PC-9 (cell line): ENCODE measurements around the gene ZNF595. TPM values are rescaled to one million over a fixed set of nuclear protein-coding genes. Genes with fewer than 3 reads are reported as not detected.
"Not testable (repeated sequence)": the region's sequence is repeated elsewhere in the genome, so short reads cannot be mapped to it uniquely, and the experiment has no call there.

Experiments
- BruUV-seq: library from RNA; stranded (reverse); fragments of 400-500 nt; replicated peaks from 2 replicates; lab custom pipeline; 2021; lab: Mats Ljungman, UMichigan
- CTCF ChIA-PET: fragments of 300-600 bp; sonication (Branson Sonifier 250); formaldehyde crosslinking; loops from one replicate; lab custom pipeline; 2022; ENCODE audit warnings: antibody characterized with exemption; lab: Charles Lee
- POLR2A ChIA-PET: fragments of 300-600 bp; sonication (Branson Sonifier 250); formaldehyde crosslinking; loops from one replicate; lab custom pipeline; 2022; ENCODE audit warnings: antibody characterized with exemption; ENCODE audit not compliant: unreplicated experiment; lab: Charles Lee
- DNase-seq, 2 experiments: peaks; one replicate each; pipeline versions ENCODE4 v3.0.0 to v3.0.0-alpha.2; 2015 to 2022; ENCODE audit warnings: mixed read lengths in 1 of 2
- H2AFZ ChIP-seq: fragments of 200-600 bp; sonication (generic); 2 replicates; pipeline ENCODE4 v1.8.1; 2017; ENCODE audit warnings: antibody characterized with exemption
- H3F3A ChIP-seq: fragments of 200-600 bp; sonication (generic); 2 replicates; pipeline ENCODE4 v1.8.1; 2017; ENCODE audit warnings: antibody characterized with exemption, mild to moderate bottlenecking, low read depth; ENCODE audit not compliant: insufficient read depth
- H3K27ac ChIP-seq: fragments of 200-600 bp; sonication (generic); 2 replicates; pipeline ENCODE4 v1.6.1; 2016; ENCODE audit warnings: mixed run types
- H3K27me3 ChIP-seq: fragments of 200-600 bp; sonication (generic); 2 replicates; pipeline ENCODE4 v1.6.1; 2016; ENCODE audit warnings: low read depth, mixed run types; ENCODE audit not compliant: insufficient read depth
- H3K36me3 ChIP-seq: fragments of 200-600 bp; sonication (generic); 2 replicates; pipeline ENCODE4 v1.6.1; 2016; ENCODE audit warnings: low read depth, mixed run types
- H3K4me1 ChIP-seq: fragments of 200-600 bp; sonication (generic); replicated peaks from 2 replicates; pipeline ENCODE4 v1.6.1; 2016; ENCODE audit warnings: mixed run types; ENCODE audit not compliant: insufficient read depth
- H3K4me2 ChIP-seq: fragments of 200-600 bp; sonication (generic); 2 replicates; pipeline ENCODE4 v1.6.1; 2017; ENCODE audit warnings: mixed run types
- H3K4me3 ChIP-seq: fragments of 200-600 bp; sonication (generic); 2 replicates; pipeline ENCODE4 v1.6.1; 2016; ENCODE audit warnings: mixed run types
- H3K79me2 ChIP-seq: fragments of 200-600 bp; sonication (generic); 2 replicates; pipeline ENCODE4 v1.6.1; 2017; ENCODE audit warnings: low read depth, mixed run types
- H3K9me2 ChIP-seq: fragments of 200-600 bp; sonication (generic); 2 replicates; pipeline ENCODE4 v1.8.1; 2017; ENCODE audit warnings: mild to moderate bottlenecking; ENCODE audit not compliant: insufficient read depth
- H3K9me3 ChIP-seq: fragments of 200-600 bp; sonication (generic); 2 replicates; pipeline ENCODE4 v1.8.1; 2016; ENCODE audit warnings: low read depth; ENCODE audit not compliant: insufficient read depth
- H4K20me1 ChIP-seq: fragments of 200-600 bp; sonication (generic); 2 replicates; pipeline ENCODE4 v1.8.1; 2017; ENCODE audit not compliant: insufficient read depth
- EZH2 ChIP-seq: fragments of 200-600 bp; sonication (generic); IDR thresholded peaks from 2 replicates; pipeline ENCODE4 v1.8.0; 2017; ENCODE audit warnings: antibody characterized with exemption, low read depth
- intact Hi-C: fragments of 100-400 bp; cut with micrococcal nuclease; formaldehyde crosslinking; loops from one replicate; pipeline ENCODE4 v1.10.0; 2022; ENCODE audit not compliant: unreplicated experiment
- total RNA-seq: library from RNA; stranded (reverse); gene quantifications from 2 replicates; pipeline ENCODE4 v1.2.3, GENCODE V29; 2021
- TF ChIP-seq, protein P1 (sequence below): fragments of 200-600 bp; sonication (generic); conservative IDR thresholded peaks from 2 replicates; pipeline ENCODE4 v1.6.1; 2017; ENCODE audit warnings: mixed run types, antibody characterized with exemption, mild to moderate bottlenecking, moderate library complexity

ZNF595 gene
- total RNA-seq, 1 experiment from 2014 or later: 10.9 TPM

DNA sequence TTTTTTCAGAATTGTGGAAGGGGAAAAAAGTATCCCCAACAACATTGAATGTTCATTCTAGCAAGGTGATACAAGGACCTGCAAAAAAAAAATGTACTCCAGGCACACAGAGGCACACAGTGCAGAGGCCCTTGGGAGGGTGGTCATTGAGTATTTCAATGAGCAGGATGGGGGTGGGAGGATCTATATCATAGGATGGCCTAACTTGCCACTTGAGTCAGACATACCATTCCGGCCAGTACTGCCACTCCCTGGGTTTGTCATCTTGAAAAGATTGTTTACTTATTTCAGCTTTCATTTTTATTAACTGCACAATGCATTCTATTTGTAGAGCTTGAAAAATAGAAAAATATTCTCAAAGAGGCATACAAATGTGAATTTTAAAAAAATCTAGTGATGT lies 18.7 kb downstream of the ZNF595 start:
- Histone ChIP-seq H3K4me1 (no peaks in the 10 kb centered on the region), H3K79me2 (no peaks in the 10 kb centered on the region), H3K9me3 (no peaks in the 10 kb centered on the region), H3K4me3 (no peak overlapping the region), H4K20me1 (no peaks in the 10 kb centered on the region), H2AFZ (no peak overlapping the region), H3K27ac (no peak overlapping the region), H3F3A (no peaks in the 10 kb centered on the region), H3K36me3 (no peaks in the 10 kb centered on the region), H3K9me2 (no peaks in the 10 kb centered on the region), H3K27me3 (no peaks in the 10 kb centered on the region), H3K4me2 (no peak overlapping the region)
- ChIA-PET CTCF (no interaction called here), POLR2A (no interaction called here)
- intact Hi-C loops: no loop called here
- BruUV-seq: no TSS peak
- TF ChIP-seq, protein P1, sequence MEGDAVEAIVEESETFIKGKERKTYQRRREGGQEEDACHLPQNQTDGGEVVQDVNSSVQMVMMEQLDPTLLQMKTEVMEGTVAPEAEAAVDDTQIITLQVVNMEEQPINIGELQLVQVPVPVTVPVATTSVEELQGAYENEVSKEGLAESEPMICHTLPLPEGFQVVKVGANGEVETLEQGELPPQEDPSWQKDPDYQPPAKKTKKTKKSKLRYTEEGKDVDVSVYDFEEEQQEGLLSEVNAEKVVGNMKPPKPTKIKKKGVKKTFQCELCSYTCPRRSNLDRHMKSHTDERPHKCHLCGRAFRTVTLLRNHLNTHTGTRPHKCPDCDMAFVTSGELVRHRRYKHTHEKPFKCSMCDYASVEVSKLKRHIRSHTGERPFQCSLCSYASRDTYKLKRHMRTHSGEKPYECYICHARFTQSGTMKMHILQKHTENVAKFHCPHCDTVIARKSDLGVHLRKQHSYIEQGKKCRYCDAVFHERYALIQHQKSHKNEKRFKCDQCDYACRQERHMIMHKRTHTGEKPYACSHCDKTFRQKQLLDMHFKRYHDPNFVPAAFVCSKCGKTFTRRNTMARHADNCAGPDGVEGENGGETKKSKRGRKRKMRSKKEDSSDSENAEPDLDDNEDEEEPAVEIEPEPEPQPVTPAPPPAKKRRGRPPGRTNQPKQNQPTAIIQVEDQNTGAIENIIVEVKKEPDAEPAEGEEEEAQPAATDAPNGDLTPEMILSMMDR: no peak
- TF ChIP-seq EZH2: no peak
- DNase-seq: no peak

DNA sequence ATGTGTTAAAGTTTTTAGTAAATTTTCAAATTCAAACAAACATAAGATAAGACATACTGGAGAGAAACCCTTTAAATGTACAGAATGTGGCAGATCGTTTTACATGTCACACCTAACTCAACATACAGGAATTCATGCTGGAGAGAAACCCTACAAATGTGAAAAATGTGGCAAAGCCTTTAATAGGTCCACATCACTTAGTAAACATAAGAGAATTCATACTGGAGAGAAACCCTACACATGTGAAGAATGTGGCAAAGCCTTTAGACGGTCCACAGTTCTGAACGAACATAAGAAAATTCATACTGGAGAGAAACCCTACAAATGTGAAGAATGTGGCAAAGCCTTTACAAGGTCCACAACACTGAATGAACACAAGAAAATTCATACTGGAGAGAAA lies 32.8 kb downstream of the ZNF595 start:
- TF ChIP-seq, protein P1: no peak
- TF ChIP-seq EZH2: no peak
- H3K4me1 ChIP-seq: no peaks in the 10 kb centered on the region
- H3K27me3 ChIP-seq: no peaks in the 10 kb centered on the region
- no peaks in the 10 kb centered on the region for H3F3A ChIP-seq
- H3K36me3 ChIP-seq: no peaks in the 10 kb centered on the region; the same call in 1 of the 2 replicates
- no peak overlapping the region for H3K27ac ChIP-seq
- CTCF ChIA-PET: no interaction called here
- H3K9me3 ChIP-seq: no peaks in the 10 kb centered on the region; the same call in 1 of the 2 replicates
- H3K79me2 ChIP-seq: no peaks in the 10 kb centered on the region
- POLR2A ChIA-PET: no interaction called here
- intact Hi-C loops: no loop called here
- no peaks in the 10 kb centered on the region for H4K20me1 ChIP-seq
- BruUV-seq: no TSS peak
- DNase-seq: no peak
- H3K4me3 ChIP-seq: no peak overlapping the region
- H2AFZ ChIP-seq: no peak overlapping the region
- H3K9me2 ChIP-seq: no peaks in the 10 kb centered on the region
- no peak overlapping the region for H3K4me2 ChIP-seq

DNA sequence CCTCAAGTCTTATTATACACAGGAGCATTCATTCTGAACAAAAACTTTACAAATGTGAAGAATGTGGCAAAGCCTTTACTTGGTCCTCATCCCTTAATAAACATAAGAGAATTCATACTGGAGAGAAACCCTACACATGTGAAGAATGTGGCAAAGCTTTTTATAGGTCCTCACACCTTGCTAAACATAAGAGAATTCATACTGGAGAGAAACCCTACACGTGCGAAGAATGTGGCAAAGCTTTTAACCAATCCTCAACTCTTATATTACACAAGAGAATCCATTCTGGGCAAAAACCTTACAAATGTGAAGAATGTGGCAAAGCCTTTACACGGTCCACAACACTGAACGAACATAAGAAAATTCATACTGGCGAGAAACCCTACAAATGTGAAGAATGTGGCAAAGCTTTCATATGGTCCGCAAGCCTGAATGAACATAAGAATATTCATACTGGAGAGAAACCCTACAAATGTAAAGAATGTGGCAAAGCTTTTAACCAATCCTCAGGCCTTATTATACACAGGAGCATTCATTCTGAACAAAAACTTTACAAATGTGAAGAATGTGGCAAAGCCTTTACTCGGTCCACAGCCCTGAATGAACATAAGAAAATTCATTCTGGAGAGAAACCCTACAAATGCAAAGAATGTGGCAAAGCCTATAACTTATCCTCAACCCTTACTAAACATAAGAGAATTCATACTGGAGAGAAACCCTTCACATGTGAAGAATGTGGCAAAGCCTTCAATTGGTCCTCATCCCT lies 33.6 kb downstream of the ZNF595 start:
- H3K4me1 ChIP-seq, H3K79me2 ChIP-seq, H3K27ac ChIP-seq, H3K9me3 ChIP-seq, intact Hi-C loops, BruUV-seq, CTCF ChIA-PET, H3K4me2 ChIP-seq, H3F3A ChIP-seq, H2AFZ ChIP-seq, H3K9me2 ChIP-seq, POLR2A ChIA-PET, H3K4me3 ChIP-seq, H4K20me1 ChIP-seq, H3K27me3 ChIP-seq, H3K36me3 ChIP-seq, DNase-seq: not testable (repeated sequence)

DNA sequence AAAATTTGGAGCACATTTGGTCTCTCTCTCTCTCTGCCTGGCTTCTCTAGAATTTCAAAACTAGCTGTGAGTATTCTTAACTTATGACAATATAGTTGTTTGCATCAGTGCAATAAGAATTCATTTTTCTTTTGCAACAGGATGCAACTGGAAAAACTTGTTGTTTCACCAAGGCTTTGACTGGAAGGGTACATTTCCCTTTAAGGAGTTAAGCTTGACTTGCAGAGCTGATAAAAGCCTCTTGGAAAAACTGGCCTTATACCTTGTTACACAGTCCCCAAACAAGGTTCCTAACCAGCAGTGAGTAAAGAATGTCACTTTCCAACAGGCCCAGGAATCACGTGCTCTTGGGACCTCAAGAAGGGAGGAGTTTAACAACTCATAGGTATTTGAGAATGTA lies 45.3 kb downstream of the ZNF595 start:
- Histone ChIP-seq H3K9me3 (no peaks in the 10 kb centered on the region), H3K27me3 (no peaks in the 10 kb centered on the region), H4K20me1 (no peaks in the 10 kb centered on the region), H3F3A (no peaks in the 10 kb centered on the region), H3K79me2 (no peaks in the 10 kb centered on the region), H3K4me1 (no peaks in the 10 kb centered on the region), H2AFZ (no peak overlapping the region), H3K4me2 (no peak overlapping the region), H3K9me2 (no peaks in the 10 kb centered on the region), H3K27ac (no peak overlapping the region), H3K4me3 (no peak overlapping the region), H3K36me3 (no peaks in the 10 kb centered on the region)
- ChIA-PET CTCF (no interaction called here), POLR2A (no interaction called here)
- no TSS peak for BruUV-seq
- TF ChIP-seq EZH2: no peak
- TF ChIP-seq, protein P1: no peak
- no peak for DNase-seq
- intact Hi-C loops: no loop called here
